GM18867 (cell line): Measurements from ENCODE around the gene ZNF775.

Experiments used
- ATAC-seq: cut with Tn5 transposase; IDR thresholded peaks from one replicate; pipeline ENCODE4 v1.9.1; 2021; ENCODE audit warnings: mild to moderate bottlenecking, moderate library complexity; ENCODE audit not compliant: unreplicated experiment

Gene ZNF775

DNA sequence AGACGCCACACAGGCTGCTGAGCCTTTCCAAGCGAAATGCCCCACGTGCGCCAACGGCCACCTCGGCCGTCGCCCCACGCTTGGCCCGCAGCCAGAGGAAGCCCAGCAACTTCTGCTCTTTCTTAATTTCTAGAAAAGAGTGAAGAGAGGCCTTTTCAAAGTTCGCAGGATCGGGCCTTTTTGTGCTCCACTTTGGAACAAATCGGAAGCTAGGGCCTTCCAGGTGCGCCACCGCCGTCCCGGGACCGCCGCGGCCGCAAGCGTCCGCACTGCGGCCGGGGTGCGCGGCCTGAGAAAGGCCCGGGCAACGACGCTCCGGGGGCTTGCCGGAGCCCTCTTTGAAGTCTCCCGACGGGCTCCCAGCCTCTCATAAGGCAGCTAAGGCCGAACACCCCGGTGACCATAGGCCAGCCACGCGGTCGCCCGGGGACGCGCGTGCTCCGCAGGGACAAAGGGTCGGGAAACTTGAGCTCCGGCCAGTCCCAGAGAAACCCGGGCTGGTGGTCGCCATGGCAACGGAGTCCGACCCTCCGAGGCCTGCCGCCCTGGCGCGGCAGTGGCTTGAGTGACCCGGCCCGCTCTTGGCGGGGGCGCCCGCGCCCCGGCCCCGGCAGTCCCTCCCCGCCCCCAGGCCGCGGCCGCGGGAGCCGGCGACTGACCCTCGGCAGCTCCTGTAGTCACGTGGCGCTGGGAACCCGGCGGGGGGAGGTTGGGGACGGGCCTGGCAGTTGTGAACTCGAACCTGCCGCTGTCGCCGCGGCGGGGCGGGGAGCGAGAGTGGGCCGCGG lies 10.8 kb upstream of the ZNF775 start, which contains the start of gene REPIN1:
TSS of gene REPIN1 (plus strand) at position 727 of the 788 bp plus-strand sequence. CDS start 890 bp downstream, outside the sequence.
- peak; percentile 66 for ATAC-seq

- ATAC-seq = peak; percentile 39
Observed at GRCh38 chr7:150368884-150369747, 10.0 kb upstream of the ZNF775 start.

DNA sequence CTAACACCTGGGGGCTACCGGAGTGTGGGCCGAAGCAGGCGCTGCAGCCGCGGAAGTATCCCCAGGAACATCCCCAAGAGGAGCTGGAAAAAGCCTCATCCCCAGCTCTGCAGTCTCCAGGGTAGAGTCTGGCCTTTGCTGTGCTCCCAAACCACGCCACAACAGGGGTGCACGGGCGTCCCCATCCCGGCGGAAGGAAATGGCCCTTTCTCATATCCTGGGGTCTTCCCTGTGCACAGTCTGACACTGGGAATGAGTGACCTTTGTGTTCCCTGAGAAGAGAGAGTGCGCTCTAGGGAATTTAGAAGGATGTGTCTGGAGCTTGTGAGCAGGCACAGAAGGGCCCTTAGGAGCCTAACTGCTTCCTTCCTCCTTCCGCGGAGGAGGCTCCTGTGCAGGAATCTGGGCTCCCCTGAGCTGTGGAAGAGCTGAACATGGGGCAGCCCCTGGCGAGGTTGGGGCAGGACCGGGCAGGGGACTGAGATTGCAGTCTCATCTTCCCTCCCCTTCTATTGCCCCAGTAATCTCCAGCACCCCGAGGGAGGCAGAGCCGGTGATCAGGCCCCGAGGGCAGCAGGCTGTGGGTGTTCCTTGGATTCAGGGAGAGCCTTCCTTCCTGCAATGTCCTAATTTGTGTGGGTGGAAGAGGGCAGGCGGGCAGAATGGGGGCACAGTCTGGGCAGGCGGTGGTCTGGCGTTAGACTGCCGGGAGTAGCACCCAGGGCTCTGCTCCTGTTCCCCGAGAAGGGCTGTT lies 9.2 kb upstream of the ZNF775 start:
- no peak for ATAC-seq

DNA sequence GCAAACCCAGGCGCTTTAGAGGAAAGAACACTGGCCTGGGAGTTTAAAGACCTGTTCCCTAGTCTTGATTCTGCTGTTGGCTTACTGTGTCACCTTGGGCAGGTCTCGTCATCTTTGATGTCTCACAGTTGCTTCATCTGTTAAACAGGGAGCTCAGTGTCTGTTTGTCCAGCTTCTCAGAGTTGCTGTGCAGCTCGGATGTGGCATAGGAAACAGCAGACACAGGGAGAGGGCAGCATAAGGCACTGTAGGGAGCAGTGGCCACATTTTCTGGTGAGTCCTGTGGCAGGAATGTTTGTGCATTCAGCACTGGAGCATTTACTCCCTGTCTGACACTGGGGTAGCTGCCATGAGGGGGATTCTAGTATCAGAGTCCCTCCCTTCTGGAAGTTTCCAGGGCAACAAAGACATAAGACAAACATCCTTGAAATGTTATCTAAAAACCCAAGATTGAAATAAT lies 8.5 kb upstream of the ZNF775 start:
- no peak for ATAC-seq

- no peak for ATAC-seq
Observed at GRCh38 chr7:150371131-150371995, 7.8 kb upstream of the ZNF775 start.

DNA sequence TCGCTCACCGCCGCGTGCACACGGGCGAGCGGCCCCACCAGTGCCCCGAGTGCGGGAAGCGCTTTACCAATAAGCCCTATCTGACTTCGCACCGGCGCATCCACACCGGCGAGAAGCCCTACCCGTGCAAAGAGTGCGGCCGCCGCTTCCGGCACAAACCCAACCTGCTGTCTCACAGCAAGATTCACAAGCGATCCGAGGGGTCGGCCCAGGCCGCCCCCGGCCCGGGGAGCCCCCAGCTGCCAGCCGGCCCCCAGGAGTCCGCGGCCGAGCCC lies 7.2 kb upstream of the ZNF775 start:
- no peak for ATAC-seq

DNA sequence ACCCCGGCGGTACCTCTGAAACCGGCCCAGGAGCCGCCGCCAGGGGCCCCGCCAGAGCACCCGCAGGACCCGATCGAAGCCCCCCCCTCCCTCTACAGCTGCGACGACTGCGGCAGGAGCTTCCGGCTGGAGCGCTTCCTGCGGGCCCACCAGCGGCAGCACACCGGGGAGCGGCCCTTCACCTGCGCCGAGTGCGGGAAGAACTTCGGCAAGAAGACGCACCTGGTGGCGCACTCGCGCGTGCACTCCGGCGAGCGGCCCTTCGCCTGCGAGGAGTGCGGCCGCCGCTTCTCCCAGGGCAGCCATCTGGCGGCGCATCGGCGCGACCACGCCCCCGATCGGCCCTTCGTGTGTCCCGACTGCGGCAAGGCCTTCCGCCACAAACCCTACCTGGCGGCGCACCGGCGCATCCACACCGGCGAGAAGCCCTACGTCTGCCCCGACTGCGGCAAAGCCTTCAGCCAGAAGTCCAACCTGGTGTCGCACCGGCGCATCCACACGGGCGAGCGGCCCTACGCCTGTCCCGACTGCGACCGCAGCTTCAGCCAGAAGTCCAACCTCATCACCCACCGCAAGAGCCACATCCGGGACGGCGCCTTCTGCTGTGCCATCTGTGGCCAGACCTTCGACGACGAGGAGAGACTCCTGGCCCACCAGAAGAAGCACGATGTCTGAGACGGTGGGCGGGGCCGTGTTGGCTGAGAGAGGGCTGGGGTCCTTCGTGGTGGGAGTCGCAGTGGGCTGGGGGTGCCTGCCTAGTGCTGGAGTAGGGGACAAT lies 6.7 kb upstream of the ZNF775 start:
- no peak for ATAC-seq

GRCh38 chr7:150373049-150373801 lies 5.9 kb upstream of the ZNF775 start:
- no peak for ATAC-seq

DNA sequence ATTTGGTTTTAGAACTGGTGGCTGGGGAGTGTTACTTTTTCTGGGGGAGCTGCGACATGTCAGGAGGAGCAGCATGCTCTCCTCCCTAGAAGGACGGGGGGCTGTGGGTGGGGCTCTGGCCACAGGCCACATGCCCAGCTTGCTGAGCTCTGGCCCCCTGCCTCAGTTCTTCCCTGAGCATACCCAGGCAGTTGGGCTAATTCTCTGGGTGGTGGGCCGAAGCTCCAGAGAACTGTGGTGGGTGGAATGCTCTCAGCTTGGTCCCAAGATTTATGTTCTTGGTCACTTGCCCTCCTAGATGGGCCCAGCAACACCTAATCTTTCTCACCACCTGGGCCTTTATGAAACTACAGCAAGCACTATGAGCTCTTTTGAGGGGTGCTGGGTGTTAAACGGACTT lies 5.1 kb upstream of the ZNF775 start:
- no peak for ATAC-seq

DNA sequence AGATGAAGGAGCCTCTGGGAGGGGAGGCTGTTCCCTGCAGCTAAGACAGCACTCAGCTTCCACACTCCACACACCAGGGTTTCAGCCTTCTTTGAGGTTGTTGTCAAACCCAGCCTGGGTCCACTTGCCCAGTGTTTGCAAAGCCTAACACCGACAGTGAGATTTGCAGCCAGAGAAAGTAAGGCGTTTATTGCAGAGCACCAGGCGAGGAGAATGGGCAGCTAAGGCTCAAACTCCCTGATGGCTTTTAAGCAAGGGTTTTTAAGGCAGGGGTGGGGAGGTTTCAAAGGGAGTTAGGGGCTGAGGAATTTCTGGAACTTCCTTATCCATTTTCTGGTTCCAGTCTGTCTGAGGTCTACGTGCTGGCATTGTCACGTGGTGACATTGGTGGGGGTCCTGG lies 4.7 kb upstream of the ZNF775 start:
- no peak for ATAC-seq

DNA sequence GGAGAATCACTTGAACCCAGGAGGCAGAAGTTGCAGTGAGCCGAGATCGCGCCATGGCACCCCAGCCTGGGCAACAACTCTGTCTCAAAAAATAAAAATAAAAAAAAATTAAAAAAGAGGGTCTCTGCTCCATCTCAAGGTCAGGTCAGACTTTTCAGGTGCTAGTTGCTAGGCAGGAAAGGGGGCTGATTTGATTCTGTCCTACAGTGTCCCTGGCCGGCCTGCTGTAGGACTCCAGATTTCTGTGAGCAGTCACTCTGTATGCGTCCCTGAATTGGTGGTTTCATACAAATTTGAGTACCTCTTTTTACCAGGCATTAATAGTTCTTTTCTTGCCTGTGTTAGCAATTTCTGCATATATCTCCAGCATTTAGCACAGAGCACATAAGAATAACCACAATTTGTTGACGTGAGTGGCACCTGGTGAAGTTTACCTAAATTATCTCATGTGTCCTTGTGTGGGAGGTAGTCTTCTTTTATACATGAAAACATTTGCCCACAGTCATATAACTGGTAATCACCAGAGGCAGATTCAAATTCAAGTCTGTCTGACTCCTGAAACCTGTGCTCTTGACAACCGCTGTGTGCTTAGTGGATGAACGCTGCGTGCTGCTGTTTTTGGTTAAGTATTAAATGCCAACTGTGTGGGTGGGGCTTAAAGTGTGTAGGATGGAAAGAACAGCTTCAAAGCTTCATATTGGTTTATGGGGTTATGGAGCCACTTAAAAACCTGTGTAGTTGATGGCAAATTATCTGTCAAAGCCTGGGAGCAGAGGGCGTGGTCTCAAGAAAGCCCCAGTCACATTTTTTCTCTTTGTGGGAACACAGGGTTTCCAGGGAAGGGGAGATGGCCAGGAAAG lies 3.2 kb upstream of the ZNF775 start:
- peak; percentile 23 for ATAC-seq

- ATAC-seq = no peak
Observed at GRCh38 chr7:150376560-150376959, 2.6 kb upstream of the ZNF775 start.

DNA sequence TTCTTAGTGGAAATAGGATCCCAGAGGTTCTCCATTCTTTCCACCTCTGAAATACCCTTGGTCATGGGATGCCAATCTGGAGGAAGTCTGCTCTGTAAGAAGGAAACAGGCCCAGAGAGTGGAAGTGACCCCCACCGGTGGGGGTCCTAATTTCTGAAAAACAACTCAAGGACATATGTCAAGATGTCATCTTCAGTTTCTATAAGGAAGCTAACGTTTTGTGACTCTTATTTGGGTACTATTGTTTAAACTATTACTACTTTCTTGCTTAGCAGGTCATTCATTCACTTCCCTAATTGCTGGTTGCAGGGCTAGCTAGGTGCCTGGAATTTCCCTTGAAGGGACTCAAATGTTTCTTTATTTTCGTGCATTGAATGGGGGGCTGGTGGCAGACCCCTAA lies 1.9 kb upstream of the ZNF775 start:
- no peak for ATAC-seq

GRCh38 chr7:150377635-150378034 lies 1.5 kb upstream of the ZNF775 start:
- no peak for ATAC-seq

- ATAC-seq = no peak
Observed at GRCh38 chr7:150378115-150378852, 846 bp upstream of the ZNF775 start.

DNA sequence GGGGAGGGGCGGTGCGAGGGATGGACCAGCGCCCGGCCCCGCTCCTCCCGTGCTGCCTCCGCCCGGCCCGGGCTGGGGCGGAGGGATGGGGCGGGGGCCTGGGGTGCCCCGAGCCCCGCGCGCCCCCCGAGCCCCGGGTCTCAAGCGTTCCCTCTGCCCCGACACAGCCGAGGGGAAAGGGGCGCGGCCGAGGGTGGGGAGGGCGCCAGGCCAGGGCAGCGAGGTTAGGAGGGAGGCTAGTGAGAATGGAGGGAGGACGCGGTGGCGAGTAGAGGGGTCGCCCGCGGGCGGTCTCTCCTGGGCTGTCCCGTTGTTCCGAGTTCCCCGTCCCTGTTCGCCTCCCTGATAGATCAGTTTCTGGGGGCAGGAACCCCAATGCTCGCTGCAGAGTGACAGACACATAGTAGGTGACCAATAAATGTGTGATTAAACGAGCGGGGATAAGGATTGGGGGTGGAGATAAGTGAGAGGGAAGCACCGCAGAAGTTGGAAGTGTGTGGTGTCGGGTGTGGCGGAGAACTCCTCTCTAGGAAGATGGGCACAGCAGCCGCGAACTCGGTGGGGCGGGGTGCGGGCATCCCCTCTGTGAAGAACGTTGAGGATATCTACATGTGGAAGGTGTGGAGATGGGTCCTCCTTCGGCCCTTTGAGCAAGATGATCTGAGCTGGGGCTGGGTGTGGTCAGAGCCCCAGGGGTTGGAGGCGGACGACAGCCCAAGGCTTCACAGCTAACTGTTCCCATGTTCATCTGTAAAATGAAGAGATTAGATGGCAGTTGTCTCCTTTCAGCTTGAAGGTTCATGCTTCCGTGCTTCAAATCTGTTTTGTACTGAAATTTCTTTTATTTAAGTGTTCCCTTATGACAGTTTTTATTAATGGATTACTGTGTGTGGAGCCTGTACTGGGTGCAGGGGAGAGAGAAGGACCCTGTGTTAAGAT lies 580 bp downstream of the ZNF775 start:
- ATAC-seq = no peak
